NB4 (cell line): Measurements from ENCODE around the gene SNX2.

Experiments
- POLR2A ChIP-seq: IDR thresholded peaks from 2 replicates; pipeline ENCODE4 v1.6.1; 2011; ENCODE audit warnings: mild to moderate bottlenecking; ENCODE audit not compliant: insufficient read length; ENCODE audit errors: extremely low read depth
- TF ChIP-seq, protein P1 (sequence below): IDR thresholded peaks from one replicate; pipeline ENCODE4 v1.5.1; 2012; ENCODE audit warnings: low read depth, low read length

DNA sequence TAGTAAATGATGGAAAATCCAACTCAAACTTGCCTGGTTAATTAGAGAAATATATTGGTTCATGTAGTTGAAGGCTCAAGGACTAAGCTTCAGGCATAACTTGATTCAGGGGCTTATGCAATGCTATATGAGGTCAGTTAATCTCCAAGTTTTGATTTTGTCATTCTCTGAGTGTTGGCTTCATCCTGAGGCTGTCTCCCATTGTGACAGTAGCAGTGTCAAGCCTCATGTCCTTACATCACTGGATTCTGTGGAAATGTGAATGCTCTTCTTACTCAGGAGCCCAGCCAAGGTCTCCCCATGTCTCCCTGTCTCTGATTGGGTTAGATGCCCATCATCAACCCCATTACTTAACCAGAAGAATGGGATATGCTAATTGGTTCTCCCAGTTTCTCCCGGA lies 44.4 kb upstream of the SNX2 start:
- TF ChIP-seq, protein P1, sequence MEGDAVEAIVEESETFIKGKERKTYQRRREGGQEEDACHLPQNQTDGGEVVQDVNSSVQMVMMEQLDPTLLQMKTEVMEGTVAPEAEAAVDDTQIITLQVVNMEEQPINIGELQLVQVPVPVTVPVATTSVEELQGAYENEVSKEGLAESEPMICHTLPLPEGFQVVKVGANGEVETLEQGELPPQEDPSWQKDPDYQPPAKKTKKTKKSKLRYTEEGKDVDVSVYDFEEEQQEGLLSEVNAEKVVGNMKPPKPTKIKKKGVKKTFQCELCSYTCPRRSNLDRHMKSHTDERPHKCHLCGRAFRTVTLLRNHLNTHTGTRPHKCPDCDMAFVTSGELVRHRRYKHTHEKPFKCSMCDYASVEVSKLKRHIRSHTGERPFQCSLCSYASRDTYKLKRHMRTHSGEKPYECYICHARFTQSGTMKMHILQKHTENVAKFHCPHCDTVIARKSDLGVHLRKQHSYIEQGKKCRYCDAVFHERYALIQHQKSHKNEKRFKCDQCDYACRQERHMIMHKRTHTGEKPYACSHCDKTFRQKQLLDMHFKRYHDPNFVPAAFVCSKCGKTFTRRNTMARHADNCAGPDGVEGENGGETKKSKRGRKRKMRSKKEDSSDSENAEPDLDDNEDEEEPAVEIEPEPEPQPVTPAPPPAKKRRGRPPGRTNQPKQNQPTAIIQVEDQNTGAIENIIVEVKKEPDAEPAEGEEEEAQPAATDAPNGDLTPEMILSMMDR, result no peak
- TF ChIP-seq POLR2A, result no peak
